Measurements from ENCODE around the gene ANKRD35.

GRCh38 chr1:145859491-145860023 lies 26.1 kb downstream of the ANKRD35 start:
- TF ChIP-seq, protein P1, sequence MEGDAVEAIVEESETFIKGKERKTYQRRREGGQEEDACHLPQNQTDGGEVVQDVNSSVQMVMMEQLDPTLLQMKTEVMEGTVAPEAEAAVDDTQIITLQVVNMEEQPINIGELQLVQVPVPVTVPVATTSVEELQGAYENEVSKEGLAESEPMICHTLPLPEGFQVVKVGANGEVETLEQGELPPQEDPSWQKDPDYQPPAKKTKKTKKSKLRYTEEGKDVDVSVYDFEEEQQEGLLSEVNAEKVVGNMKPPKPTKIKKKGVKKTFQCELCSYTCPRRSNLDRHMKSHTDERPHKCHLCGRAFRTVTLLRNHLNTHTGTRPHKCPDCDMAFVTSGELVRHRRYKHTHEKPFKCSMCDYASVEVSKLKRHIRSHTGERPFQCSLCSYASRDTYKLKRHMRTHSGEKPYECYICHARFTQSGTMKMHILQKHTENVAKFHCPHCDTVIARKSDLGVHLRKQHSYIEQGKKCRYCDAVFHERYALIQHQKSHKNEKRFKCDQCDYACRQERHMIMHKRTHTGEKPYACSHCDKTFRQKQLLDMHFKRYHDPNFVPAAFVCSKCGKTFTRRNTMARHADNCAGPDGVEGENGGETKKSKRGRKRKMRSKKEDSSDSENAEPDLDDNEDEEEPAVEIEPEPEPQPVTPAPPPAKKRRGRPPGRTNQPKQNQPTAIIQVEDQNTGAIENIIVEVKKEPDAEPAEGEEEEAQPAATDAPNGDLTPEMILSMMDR (optimal IDR thresholded peaks at IDR 0.05 in 1 of 3, IDR thresholded peaks at IDR 0.05 in 1 of 3, conservative IDR thresholded peaks at IDR 0.05 in 1 of 3; ENCODE audit: extremely low read depth in 1 of 3, insufficient read depth in 2 of 3, low read length in 3 of 3), result no peak
- TF ChIP-seq EZH2 (IDR thresholded peaks at IDR 0.05; ENCODE audit: low read length), result no peak

Measured in keratinocyte (primary cell).